ENCODE data around the gene SLC29A3.

- TF ChIP-seq CTCF (conservative IDR thresholded peaks at IDR 0.05; ENCODE audit: low read depth, low read length), result no peak
- TF ChIP-seq EZH2 (IDR thresholded peaks at IDR 0.05; ENCODE audit: low read length, unreplicated experiment), result no peak
Measured at GRCh38 chr10:71393841-71394475, 74.9 kb downstream of the SLC29A3 start.
